Activated CD4-positive, alpha-beta T cell treated with anti-CD3 and anti-CD28 coated beads, Interleukin-2, amount 50 U/mL, for 16 hours (primary cell): ENCODE data around the gene NEAT1.
"Not testable (repeated sequence)": the region's sequence is repeated elsewhere in the genome, so short reads cannot be mapped to it uniquely, and the experiment has no call there.

ENCODE experiments used
- DNase-seq: peaks from one replicate; pipeline ENCODE4 v3.0.0-alpha.2; 2020

NEAT1 gene

DNA sequence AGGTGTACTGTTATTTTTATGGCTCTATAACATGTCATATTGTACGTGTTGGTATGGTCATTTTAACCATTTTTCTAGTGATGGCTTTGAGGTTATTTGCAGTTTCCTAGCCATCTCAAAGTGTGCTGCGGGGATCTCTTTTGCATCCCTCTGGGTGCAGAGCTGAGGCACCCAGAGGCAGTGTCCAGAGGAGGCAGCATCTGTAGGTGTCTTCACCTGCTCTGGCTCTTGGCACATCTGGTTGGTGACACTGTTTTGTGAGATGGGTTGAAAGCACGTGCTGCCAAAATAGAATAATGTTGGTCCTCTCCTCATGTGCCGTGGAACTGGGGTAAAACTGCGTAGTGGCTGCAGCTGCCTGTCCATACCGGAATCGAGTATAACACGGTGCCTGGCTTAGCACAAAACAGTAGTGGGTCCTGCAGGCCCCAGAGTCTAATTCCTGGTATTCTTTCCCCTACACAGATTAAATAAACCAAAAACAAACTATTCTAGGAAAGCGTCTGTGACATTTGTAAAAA is 12.9 kb downstream of the NEAT1 start:
- DNase-seq, result no peak

DNA sequence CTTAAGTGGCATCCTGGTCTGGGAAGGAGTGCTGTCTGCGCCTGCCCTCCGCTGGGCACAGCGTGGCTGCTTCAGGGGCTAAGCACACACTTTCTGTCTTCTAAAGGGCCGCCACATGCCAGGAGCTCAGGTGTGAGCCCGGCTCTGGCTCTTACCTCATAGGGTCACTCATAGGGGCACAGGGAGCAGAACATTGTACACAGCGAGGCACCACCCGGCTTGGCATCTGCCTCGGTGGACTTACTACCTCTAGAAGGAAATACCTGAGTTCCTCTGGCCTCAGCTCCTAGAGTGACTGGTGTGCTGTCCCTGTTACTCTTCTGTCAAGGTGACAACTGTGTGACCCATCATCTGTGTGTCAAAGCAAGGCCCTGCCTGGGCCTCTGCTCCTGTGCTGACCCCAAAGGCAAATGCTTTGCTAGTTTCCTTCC is 13.4 kb downstream of the NEAT1 start:
- no peak for DNase-seq

DNA sequence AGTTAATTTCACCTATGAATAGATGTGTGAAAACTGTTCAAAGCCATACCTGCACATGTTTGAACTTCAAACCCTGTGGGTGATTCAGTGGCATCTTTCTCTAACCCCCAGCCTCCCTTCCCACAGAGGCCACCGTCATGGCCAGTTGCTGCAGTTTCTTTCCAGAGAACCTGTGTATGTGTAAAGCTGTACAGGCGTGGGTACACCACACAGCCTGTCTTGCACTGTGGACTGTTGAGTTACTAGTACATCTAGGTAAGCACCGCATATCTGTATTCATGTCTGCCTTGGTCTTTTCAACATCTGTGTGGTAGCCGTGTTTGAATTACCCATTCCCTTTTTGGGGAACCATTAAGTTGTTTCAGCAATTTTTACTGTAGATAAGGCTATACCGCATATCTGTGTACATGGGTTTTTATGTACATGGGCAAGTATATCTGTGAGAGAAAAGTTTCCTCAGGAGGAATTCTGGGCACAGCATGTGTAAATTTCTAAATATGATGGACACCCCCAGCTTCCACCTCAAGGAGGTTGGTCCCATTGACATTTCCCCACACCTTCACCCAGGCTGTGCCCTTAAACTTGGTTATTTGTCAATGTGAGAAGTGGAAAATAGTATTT is 13.9 kb downstream of the NEAT1 start:
- no peak for DNase-seq

DNA sequence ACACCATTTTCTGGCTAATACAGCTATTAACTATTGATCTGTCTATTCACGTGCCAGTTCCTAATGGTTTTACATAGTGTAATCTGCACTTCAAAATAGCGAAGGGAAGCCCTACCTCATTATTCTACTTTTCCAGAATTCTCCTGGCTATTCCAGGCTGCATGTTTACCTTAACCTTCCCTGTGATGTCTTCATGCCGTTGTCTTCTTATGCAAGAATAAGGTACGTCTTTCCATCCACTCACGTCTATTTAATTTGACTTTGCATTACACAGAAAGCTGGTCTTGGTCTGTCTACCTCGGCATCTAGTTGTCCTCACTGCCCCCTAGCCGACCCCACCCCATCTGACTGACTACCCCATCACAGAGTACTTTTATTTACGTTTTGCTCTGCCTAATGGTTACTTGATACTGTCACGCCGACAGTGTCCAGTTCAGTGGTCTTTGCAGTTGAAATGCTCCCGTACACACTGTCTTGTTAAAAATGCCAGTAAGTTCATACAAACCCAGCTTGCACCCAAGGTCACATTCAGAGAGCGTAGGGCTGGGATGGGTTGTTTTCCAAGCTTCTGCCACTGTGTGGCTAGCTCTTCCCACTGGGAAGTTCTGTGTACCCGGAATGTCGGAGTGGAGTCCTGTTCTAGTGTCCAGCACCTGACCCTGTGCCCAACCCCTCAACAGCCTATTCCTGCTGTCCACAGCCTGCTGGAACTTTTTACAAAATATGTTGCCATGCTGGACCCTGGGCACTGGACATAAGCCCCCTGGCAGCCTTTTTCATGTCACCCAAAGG is 15.0 kb downstream of the NEAT1 start:
- no peak for DNase-seq

DNA sequence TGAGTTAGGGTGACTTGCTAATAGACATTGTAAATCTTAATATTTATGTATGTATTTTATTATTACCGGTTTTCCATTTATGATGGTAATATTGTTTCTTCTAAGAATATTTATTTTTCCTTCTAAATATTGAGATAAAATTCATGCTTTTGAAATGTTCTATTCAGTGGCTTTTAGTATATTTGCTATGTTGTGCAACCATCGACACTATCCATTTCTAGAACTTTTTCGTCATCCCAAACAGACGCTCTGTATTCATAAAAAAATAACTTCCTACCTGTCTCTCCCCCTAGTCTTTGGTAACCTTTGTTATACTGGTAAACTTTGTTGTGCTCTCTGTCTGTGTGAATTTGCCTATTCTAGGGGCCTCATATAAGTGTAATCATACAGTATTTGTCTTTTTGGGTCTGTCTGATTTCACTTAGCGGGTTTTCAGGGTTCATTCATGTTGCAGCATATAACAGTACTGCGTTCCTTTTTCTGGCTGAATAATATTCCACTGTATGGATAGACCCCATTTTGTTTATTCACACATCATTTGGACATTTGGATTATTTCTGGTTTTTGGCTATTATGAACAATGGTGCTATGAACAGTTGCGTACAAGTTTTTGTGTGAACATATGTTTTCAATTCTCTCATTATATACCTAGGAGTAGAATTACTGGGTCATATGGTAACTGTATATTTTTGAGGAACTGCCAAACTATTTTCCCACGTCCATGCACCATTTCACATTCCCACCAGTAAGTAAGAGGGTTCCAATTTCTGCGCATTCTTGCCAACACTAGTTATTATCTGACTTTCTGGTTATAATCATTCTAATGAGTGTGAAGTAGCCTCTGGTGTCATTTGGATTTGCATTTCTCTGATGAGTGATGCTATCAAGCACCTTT is 15.9 kb downstream of the NEAT1 start:
- DNase-seq, result no peak

DNA sequence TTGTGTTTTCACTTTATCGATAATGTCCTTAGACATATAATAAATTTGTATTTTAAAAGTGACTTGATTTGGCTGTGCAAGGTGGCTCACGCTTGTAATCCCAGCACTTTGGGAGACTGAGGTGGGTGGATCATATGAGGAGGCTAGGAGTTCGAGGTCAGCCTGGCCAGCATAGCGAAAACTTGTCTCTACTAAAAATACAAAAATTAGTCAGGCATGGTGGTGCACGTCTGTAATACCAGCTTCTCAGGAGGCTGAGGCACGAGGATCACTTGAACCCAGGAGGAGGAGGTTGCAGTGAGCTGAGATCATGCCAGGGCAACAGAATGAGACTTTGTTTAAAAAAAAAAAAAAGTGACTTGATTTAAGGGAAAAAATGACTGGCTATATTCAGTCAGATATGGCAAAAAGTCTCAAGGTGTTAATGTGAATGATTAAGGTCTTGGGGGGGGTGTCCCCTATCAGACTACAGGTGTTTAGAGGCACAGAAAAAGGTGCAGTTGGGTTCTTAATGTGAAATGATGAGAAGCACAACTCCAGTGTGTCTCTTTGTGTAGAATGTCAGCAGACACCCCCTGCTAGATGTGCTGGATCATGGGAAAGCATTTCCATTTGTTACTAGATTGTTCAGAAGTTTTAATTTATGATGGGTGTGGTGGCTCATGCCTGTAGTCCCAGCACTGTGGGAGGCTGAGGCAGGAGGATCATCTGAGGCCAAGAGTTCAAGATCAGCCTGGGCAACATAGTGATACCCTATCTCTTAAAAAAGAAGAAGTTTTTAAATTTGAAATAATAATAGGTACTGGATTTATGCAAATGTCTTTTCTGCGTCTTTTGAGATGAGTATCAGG is 17.0 kb downstream of the NEAT1 start:
- no peak for DNase-seq

DNA sequence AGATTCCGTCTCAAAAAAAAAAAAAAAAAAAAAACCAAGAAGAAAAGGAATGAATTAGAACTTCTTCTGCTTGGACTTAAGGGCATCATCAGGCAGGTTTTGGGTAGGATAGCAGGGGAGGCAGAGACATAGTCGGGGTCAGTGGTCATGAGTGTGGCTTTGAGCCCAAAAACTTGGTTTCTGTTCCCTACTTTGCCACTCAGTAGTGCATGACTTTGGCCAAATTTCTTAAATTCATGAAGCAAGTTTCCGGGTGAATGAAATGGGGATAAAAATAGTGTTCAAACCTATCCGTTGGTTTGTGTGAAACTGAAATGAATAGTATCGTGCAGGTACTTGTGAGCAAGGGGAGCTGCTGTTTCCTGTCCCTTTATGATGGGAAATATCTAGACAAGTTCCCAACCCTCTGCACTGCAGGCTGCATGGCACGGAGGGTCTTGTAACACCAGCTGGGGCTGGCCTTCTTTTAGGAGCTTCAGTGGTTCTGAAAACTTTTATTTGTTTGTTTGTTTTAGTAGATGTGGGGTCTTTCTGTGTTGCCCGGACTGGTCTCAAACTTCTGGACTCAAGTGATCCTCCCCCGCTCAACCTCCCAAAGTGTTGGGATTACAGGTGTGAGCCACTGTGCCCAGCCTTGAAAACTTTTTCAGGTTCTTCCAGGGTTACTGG is 18.4 kb downstream of the NEAT1 start:
- DNase-seq, result peak; percentile 56

DNA sequence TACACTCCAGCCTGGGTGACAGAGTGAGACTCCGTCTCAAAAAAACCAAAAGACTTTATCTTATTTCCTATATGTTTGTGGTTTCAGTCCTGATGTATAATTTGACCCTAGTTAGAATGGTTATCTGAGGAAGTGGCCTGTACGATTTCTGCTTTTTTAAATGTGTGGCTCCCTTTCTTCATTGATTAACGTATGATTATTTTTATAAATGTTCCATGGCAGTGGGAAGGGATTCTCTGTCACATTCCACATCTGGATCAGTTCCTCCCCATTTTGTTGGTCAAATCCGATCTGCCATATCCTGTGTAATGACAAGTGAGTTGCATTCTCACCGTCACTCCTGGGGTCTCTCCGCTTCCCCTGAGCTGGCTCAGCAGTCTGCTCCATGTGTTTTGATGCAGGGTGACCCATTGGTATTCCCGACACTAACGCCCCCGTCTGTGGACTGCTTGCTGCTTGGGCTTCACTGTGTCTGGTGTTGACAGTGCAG is 20.3 kb downstream of the NEAT1 start:
- DNase-seq, result no peak

DNA sequence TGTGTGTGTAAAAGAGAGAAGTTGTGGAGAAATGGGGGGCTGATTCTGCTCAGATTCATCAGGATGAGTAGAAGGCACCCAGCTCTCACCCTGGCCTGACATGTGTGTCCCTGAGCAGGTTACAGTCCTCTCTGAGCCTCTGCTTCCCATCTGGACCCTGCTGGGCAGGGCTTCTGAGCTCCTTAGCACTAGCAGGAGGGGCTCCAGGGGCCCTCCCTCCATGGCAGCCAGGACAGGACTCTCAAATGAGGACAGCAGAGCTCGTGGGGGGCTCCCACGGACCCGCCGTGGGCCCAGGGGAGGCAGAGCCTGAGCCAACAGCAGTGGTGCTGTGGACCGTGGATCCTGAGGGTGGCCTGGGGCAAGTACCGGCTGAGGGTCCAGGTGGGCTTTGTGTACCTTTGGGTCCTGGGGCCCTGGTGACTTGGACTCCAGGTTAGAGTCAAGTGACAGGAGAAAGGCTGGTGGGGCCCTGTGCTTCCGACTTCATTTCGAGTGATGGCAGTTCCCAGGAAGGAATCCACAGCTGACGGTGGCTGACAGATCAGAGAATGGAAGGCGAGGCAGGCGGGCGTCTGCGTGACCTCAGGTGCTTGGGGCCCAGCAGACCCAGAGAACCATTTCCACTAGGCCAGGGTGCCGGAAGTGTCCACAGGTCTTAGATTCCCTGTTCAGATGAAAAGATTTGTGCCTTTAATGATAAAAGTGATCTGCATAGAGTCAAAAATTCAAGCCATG is 21.9 kb downstream of the NEAT1 start:
- no peak for DNase-seq

DNA sequence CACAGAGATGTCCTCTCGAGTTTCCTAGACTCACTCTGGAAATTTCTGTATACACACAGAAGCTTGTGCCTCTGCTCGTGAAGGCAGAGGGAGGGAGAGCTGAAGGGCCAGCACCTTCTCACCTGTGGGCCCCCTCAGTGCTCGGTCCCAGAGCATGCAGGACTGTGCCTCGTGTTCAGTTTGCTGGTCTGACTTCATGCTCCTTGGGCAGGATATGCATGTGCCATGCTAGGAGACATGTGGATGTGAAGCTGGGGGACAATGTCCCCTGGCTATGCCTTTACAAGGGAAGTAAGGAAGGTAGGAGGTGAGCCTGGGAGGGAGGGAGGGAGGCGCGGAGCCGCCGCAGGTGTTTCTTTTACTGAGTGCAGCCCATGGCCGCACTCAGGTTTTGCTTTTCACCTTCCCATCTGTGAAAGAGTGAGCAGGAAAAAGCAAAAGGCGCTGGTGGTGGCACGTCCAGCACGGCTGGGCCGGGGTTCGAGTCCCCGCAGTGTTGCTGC is 22.6 kb downstream of the NEAT1 start:
- no peak for DNase-seq

DNA sequence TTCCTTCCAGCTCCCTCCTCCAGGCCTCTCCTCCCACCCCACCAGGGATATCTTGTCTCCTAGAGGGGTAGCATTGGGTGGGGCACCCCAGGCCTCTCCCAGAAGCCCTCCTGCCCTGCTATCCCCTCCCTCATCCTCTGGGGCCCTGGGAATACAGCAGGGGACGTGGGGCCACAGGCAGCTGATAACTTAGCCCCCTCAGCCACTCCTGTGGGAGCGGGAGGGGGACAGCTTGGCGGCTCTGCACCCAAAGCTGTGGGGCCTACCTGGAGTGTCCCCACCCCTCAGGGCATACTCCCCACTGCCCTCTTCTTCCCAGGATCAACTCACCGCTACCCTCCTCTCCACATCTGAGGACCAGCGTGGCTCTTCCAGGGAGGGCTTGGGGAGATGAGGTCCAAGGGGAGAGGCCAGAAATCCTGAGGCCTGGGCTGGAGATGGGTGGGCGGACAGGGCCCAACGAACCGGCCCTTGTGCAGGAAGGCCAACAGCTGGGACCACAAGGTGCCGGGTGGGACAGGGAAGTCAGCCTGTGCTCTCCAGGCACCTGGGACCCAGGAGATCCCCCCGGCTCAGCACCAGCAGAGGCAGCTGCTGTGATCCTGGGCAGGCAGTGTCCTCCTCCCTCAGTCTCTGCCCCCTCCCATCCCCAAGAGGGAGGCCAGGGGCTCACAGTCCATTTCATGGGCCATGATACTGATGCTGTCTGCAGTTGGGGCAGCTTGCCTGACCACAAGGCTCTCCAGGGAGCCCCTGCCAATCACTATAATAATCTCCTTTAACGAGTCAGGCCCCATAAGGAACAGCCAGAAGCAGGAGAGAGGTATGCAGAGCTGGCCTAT is 23.2 kb downstream of the NEAT1 start:
- no peak for DNase-seq

DNA sequence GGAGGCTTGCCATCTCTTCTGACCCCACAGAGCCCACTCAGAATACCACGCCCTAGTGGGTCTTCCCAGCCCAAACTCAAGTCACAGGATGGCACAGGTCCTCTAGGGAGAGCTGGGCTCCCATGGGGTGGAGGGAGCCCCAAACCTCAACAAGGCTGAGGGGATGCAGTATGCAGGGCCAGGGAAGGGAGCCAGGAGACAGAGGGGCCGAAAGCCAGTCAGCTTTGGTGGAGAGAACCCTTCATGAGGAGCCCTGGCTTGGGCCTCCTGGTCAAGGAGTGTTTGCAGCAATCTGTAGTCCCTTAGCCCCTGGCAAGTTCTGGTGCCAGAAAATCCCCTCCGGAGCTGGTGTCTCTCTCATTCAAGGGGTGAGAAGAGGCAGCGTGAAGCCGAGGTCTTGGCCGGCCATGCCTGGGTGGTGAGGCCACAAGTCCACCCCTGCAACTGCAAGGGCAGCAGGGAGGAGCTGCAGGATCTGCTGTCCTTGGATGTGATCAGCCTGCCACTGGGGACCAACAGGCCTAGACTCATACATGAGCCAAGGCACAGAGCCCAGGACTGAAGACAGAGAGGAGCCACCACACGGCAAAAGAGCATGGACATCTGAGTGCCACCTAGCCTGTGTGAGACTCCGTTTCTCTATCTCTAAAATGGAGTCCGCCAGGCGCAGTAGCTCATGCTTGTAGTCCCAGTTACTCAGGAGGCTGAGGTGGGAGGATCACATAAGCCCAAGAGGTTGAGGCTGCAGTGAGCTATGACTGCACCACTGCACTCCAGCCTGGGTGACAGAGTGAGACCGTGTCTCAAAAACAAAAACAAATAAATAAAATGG is 24.1 kb downstream of the NEAT1 start:
- DNase-seq, result no peak

DNA sequence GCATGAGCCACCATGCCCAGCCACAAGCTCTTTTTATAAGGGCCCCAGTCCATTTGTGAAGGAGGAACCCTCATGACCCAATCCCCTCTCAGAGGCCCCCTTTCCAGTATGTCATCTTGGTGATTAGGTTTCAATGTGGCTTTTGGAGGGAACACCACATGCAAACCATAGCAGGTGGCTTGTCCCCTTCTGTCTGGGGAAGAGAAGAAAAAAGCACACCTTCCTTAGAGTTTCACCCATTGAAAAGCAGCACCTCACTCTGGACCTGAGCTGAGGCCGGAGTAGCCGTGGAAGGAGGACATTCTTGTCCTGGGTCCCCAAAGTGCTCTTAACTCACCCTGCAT is 25.4 kb downstream of the NEAT1 start:
- DNase-seq, result no peak

DNA sequence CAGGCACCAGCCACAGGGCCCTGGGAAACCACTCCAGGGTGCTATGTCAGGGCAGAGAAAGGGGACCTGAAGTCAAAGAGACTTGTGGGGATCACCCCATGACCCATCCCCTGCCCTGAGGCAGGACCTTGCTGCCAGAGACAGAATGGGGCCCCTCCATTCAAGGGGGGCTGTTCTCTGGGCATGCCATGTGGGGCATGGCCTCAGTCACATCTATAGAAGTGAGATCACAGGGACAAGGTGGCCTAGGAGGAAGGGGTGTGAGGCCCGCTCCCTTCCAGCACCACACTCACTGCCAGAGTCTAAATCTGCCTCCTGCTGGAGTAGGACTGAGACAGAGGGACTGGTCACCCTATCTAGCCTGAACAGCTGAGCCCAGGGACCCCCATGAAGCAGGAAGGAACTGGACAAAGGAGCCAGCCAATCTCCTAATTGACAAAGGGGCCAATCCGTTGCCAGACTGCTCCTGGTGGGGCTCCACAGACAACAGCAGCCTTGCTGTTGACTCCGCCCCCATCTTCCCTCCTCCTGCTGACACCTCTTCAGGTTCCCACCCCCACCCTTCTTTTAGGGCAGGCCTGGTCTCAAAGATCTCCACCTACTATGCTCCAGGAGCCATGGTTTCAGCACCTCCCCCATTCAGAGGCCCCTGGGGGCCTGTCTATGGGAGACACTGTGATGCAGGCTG is 26.0 kb downstream of the NEAT1 start:
- no peak for DNase-seq

DNA sequence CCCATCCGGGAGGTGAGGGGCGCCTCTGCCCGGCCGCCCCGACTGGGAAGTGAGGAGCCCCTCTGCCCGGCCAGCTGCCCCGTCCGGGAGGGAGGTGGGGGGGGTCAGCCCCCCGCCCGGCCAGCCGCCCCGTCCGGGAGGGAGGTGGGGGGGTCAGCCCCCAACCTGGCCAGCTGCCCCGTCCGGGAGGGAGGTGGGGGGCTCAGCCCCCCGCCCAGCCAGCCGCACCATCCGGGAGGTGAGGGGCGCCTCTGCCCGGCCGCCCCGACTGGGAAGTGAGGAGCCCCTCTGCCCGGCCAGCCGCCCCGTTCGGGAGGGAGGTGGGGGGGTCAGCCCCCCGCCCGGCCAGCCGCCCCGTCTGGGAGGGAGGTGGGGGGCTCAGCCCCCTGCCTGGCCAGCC is 28.7 kb downstream of the NEAT1 start:
- DNase-seq, result not testable (repeated sequence)

DNA sequence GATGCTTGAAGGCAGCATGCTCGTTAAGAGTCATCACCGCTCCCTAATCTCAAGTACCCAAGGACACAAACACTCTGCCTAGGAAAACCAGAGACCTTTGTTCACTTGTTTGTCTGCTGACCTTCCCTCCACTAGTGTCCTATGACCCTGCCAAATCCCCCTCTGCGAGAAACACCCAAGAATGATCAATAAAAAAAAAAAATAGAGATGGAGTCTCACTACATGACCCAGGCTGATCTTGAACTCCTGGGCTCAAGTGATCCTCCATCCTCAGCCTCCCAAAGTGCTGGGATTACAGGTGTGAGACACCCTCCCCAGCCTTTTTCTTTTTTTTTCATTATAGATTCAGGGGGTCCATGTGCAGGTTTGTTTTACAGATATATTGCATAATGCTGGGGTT is 29.7 kb downstream of the NEAT1 start:
- not testable (repeated sequence) for DNase-seq

DNA sequence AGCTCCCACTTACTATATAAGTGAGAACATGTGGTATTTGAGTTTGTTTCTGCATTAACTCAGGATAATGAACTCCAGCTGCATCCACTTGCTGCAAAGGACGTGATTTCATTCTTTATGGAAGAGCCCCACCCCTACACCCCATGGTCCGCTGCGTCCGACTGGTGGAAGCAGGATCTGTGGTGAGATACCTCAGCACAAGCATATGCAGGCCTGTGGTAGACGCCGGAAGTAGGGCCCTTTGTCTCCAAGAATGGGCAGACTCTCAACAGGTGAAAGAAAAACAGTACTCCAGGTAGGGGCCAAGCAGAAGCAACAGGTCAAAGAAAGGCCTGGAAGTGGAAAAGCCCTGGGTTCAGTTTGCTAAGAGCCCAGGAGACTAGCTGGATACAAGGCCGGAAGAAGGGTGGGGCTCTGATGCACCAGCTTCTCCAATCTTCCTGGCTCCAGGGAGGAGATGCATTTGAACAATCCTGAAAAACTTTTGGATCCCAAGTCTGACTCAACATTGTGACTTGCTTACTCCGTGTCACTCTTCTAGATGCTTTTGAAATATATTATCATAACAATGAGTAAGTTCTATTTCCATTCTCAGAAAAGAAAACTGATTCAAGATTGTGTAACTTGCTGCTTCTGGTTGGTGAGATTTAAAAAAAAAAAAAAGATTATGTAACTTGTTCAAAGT is 30.4 kb downstream of the NEAT1 start:
- DNase-seq, result no peak

DNA sequence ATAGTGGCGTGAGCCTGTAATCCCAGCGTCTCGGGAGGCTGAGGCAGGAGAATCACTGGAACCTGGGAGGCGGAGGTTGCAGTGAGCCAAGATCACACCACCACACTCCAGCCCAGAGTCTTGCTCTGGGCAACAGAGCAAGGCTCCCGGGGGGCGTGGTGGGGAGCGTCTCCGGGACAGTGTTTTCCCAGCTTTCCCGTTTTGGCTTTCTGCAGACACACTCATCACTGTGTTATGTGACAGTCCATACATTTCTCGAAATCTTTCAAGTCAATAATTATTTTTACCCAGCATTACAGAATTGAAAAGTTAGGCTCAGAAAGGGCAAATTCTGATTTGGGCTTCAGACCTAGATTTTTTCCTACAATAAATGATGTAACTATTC is 31.7 kb downstream of the NEAT1 start:
- DNase-seq, result no peak
